Inflammatory macrophage treated with lipopolysaccharide for 1 hour (primary cell): Measurements from ENCODE around the gene TSPAN5.

Source experiments
- DNase-seq, 2 donors: peaks; one replicate each; pipeline ENCODE4 v3.0.0-alpha.2; 2020 to 2022

Gene TSPAN5

GRCh38 chr4:98672583-98673287, 14.3 kb upstream of the TSPAN5 start:
- DNase-seq: no peak

DNA sequence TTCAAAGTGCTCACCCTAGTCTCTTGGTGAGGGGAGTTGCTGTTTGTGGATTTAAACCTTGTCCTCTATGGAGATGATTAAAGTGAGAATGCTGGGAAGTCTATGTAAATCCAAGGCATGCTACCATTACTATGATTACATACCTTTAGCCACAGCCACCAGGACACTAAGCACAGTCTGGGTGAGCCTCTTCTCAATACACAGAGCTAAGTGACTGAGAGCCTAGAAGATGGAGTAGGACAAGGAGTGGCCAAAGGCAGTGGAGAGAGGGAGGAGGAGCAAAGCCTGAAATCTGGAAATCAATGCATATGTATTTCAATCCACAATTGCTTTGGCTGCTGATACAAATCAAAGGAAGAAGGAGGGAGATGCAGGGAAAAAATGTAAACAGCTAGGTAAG, 12.7 kb upstream of the TSPAN5 start:
- DNase-seq: no peak

GRCh38 chr4:98670186-98670585, 11.8 kb upstream of the TSPAN5 start:
- no peak for DNase-seq

DNA sequence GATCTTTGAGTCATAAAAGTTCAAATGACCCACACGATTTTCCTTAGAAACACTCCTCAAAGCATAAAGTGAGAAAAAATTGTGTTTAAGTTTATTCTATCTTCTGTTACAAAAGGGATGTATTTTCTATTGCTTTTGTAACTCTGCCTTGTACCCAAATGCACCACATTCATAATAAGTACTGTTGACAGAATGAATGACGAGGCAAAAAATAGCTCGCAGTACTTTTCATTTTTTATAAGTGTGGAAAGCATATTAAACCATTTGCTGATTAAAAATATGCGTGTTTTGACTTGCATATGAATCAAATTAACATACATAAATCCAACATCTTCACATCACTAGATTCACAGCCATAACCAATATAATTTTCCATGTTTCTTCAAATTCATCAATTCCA, 11.2 kb upstream of the TSPAN5 start:
- DNase-seq: no peak

DNA sequence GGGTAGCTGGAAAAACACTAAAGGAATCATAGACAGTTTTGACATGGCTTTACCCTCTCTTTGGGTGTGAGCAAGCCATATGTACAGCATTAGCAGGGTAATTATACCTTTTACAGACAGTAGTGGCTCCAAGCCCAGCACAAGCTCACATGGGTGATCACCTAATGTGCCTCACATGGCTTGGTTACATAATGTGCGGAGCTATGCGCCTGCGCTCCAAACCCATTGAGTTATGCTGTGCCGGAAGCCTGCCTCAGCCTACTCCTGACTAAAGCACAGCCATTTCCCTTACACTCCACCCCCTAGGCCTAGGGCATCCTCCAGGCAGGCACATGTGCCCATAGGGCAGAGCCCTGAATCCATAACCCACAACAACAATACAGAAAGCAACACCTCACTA, 6.5 kb upstream of the TSPAN5 start:
- no peak for DNase-seq

GRCh38 chr4:98663226-98664006, 5.0 kb upstream of the TSPAN5 start:
- peak; percentile 25 to 30 for DNase-seq

GRCh38 chr4:98662626-98663225, 4.3 kb upstream of the TSPAN5 start:
- DNase-seq: no peak

- no peak for DNase-seq
Measured at GRCh38 chr4:98662055-98662453, 3.6 kb upstream of the TSPAN5 start.

- no peak for DNase-seq
Measured at GRCh38 chr4:98661371-98662054, 3.1 kb upstream of the TSPAN5 start.

GRCh38 chr4:98659741-98660462, 1.5 kb upstream of the TSPAN5 start:
- no peak for DNase-seq

GRCh38 chr4:98659106-98659592, 738 bp upstream of the TSPAN5 start:
- DNase-seq: no peak

- peak in 1 of 2 donors; percentile 15 for DNase-seq
Measured at GRCh38 chr4:98657531-98658286, 702 bp downstream of the TSPAN5 start.

GRCh38 chr4:98656886-98657285, 1.5 kb downstream of the TSPAN5 start:
- DNase-seq: no peak

GRCh38 chr4:98656443-98656842, 2.0 kb downstream of the TSPAN5 start:
- DNase-seq: no peak

DNA sequence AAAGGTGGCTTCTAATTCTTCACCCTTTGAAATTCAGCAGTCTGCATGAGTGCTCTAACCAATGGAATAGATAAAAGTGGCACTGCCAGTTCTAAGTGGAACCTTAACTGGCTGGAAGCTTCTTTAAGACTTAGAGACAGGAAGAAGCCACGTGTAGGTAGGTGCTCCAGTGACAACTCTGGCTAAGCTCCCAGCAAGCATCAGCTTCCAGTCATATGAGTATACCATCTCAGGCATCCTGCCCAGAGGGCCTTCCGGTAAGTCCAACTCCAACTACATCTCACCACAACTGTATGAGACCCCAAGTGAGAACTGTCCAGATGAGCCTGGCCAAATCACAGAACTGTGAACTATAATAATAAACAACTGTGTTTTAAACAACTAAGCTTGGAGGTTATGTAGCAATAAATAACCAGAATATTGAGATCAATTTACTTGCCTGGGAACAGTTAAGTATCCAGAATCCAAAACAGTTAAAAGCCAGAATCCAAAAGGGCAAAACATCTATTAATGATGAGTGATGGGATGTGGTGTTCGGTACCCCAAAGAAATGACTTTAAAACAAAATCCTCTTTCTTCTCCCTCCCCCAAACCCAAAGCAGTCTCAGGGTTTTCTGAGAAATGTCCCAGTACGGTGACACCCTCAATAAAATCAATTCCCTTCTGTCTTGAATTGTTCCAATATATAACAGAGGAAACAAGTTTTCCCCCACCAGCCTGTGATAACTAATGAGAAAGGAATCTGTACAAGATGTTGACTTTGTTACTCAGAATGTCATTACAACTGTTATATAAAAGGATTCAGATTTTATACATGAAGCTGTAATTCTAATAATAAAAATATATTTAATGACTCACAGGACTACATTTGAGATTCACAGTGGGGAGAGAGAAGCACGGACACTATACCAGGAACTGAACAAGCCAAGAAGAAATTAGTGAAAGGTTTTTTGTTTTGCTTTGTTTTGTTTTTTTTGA, 4.2 kb downstream of the TSPAN5 start:
- DNase-seq: no peak

DNA sequence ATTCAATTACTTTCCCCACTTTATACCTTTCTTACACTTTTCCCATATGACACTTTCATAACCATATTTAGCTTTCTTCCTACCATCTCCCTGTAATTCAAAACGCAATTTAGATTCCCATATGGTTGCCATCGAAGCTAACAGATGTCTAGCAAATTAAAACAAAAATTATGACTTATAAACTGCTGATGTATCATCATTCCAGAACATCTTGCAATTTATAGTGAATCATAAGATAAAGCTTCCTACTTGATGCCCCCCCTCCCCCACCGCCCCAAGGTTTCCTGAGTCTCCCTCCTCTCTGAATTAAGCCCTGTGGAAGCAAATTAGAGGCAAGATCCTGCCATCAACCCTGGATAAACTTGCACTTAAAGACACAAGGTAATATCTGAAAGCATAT, 5.4 kb downstream of the TSPAN5 start:
- DNase-seq: no peak

DNA sequence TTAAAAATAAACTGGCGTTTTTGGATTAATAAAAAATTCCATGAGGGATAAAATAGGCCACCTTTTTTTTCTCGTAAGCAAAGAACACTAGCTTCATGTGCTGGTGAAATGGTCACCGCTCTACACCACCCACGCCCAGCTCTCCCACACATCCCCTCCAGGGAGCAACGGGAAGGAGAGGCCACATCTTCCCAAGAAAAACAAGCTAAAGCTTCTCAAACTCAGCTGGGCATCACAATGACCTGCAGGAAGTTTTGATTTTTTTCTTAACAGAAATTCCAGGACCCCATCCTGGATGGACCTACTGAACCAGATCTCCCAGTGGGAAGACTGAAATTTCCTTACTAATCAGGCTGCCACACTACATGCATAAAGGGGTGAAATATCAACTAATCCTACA, 9.8 kb downstream of the TSPAN5 start:
- DNase-seq: no peak

DNA sequence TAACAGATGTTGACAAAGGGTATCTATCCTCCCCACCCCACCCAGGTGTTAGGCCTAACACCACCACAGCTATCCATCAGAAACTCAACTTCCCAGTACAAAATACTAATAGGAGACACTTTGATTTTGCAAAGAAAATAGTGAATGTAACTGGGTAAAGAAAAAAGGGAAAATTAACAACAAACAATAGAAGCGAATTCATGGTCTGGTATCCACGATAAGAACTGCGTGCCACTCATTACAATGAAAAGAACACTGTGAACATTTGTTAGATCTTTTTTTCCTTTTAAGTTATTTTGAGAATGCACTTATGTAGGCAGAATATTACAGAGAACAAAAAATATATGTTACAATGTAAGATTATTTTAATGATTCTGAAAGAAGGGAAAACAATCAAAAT, 12.0 kb downstream of the TSPAN5 start:
- no peak for DNase-seq

GRCh38 chr4:98645527-98645926, 12.9 kb downstream of the TSPAN5 start:
- no peak for DNase-seq

DNA sequence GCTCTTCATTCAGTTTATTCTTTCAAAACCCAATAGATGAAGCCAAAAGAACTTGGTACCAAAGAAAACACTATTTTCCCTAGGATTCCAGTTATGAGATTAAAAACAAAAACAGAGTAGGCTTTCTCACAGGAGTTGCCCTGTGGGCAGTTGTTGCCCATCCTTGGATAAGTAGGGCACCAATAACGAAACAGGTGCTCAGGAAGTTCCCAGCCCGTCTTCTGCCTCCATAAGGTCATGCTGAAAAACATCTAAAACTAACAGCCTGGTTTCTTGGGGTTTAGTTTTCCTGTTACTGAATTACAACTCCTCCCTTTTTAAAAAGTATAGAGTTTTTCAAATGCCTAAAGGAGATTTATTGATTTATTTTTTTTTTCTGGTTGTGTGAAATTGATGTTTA, 14.7 kb downstream of the TSPAN5 start:
- DNase-seq: no peak

GRCh38 chr4:98642991-98643426, 15.4 kb downstream of the TSPAN5 start:
- no peak for DNase-seq
